Fibroblast of skin of right quadriceps (primary cell): ENCODE measurements around the gene PPP2R5B.

Experiments
- DNase-seq: peaks from one replicate; pipeline ENCODE4 v3.0.0-alpha.2; 2013

The PPP2R5B gene

GRCh38 chr11:64910451-64911093 is 13.9 kb upstream of the PPP2R5B start:
- no peak for DNase-seq

GRCh38 chr11:64911142-64911541 is 13.3 kb upstream of the PPP2R5B start:
- DNase-seq, result no peak

- no peak for DNase-seq
Observed at GRCh38 chr11:64911689-64912088, 12.8 kb upstream of the PPP2R5B start.

DNA sequence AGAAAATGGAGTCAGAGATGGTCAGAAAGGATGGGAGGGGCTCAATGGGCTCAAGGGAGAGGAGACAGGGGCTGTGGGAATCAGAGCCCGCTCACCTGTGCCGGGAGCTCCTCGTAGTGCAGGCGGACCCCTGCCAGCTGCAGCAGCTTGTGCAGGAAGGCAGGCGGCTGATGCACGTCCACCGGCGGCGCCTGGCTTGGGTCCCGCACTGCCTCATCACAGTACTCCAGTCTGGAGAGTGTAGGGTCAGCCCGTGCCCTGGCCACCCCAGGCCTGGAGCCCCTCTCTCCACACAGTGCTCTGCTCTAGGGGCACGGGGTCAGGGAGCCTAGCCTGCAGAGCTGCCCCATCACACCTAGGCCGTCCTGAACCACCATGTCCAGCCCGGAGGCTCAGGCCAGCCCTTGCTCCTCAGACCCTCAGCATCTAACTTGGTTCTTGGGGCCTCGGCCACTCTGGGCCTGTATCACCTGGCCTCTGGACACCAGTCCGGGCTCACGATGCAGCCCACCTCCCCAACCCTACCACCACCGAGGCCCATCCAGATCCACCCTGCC is 11.2 kb upstream of the PPP2R5B start:
- no peak for DNase-seq

DNA sequence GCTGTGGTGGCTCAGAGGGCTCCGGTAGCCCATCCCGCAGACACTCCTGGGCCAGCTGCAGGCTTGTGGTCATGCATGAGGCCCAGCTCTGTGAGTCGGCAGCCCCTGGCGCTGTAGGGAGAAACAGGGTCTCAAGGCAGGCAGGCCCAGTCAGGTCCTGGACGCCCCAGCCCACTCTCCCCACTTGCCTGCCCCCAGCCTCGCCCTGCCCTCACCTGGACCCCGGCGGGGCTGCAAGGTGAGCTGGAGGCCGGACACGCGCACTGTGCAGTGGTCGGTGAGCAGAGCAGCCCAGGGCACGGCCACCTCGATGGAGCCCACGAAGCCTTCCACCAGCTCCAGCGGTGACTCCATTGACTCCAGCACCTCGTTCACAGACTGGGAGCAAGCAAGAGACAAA is 10.4 kb upstream of the PPP2R5B start:
- DNase-seq, result no peak

DNA sequence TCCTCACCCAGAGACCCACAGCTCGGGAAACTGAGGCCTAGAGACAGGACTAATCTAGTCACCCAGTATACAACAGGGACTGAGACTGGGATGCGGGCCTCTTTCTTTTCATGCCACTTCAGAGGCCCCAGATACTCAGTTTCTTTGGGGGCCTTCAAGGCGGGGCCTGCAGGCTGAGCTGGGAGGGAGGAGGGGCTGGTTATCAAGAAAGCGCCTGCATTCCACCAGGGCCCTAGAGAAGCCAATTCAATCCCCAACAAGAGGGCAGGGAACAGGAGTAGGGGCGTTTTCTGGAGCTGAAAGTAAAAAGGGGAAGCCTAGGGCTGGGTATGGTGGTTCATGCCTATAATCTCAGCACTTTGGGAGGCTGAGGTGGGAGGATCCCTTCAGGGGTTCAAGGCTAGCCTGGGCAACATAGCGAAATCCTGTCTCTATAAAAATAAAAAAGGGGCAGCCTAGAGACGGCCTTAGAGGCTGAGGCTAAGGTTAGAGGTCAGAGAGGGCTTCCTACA is 9.1 kb upstream of the PPP2R5B start:
- DNase-seq, result no peak

DNA sequence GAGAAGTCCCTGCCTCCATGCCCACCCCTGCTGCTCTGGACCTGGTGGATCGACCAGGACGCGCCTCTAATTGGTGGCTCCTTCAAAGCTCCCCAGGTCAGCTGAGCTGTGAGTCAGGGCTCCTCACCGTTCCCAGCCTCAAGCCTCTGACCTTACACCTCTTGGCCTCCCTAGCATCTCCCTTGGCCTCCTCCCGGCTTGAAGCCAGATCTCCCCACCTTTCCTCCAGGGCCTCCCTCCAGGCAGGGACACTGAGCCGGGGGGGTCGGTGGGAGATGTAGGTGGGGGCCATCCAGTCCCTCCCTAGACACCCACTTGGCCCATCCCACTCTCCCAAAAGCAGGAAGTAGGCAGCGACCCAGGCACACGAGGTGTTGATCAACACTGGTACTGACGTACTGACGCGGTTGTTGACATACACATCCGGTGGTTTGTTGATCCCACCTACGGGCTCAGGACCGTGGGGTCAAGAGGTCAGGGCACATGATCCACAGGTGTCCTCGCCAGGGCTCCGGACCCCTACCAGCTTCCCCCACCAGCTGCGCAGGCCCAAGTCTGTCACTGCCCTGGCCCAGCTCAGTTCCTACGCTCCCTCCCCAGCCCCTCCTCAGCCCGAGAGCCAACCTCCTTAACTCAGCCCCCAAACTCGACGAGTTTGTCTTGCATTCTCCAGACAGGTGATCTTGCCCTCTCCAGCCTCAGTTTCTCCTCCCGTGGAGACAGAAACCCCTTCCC is 8.3 kb upstream of the PPP2R5B start:
- DNase-seq, result peak; percentile 16

- peak; percentile 100 for DNase-seq
Observed at GRCh38 chr11:64916775-64917662, 7.5 kb upstream of the PPP2R5B start, which contains the start of gene ATG2A. Gene ATG2A, minus strand, starts transcription at chr11:64917209. Its CDS starts 74 bp downstream, at chr11:64917135.

- no peak for DNase-seq
Observed at GRCh38 chr11:64917663-64917995, 6.9 kb upstream of the PPP2R5B start.

DNA sequence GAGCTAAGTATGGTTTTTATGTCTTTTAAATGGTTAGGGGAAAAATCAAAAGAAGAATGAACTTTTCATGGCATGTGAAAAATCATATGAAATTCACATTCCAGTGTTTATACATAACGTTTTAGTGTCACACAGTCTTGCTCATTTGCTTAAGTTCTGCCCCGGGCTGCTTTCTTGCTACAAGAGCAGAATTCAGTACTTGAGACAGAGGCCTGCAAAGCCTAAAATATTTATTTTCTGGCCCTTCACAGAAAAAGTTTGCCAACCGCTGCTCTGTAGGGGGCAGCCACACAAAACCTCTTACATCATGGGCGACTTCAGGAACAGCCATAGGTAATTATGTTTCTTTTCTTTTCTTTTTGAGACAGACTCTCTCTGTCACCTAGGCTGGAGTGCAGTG is 6.5 kb upstream of the PPP2R5B start:
- peak; percentile 50 for DNase-seq

DNA sequence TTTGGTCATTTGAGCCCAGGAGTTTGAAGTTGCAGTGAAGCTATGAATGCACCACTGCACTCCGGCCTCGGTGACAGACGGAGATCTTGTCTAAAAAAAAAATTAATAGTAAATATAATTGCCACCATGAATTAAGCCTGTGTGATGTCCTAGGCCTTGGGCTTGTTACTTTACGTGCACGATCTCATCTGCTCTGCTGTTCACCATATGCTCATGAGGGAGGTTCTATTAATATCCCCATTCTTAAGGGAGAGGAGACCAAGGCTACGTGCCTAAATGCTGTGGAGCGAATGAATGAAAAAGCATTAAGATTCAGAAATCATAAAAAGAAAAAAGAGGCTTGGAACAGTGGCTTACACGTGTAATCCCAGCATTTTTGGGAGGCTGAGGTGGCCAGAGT is 4.9 kb upstream of the PPP2R5B start:
- no peak for DNase-seq

DNA sequence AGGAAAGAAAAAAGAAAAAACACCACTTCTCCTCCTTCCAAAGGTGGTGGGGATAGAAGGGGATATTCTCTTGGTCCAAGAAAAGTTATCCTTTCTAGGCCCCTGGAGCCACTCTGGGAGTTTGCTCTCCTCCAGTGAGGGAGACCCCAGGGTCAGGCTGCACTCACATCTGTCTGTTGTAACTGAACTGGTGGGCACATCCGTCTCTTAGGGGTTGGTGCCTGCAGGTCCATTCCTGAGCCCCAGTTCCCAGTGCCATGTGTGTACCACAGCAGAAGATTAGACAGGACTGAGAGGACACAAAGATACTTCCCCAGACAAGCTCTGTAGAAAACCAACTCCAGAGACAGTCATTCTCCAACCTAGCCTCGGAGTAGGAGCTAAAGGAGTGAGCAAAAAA is 4.4 kb upstream of the PPP2R5B start:
- no peak for DNase-seq

DNA sequence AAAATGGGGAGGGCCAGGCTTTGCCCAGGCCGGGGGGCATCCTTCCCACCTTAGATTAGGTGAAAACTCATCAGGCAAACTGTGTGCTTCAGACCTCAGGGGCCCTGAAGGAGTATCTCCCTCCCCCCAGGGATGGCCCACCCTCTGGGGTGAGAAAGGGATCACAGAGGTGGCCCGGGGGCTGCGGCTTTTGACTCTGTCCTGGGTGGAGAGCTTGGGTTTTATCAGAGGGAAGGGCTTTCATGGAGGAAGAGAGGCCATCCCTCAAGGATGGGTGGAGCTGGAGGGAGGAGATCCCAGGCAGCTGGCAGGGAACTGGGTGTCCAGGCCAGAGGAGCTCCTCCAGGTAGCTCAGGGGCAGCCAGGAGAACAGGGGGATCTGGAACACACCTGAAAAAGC is 3.1 kb upstream of the PPP2R5B start:
- DNase-seq, result no peak

DNA sequence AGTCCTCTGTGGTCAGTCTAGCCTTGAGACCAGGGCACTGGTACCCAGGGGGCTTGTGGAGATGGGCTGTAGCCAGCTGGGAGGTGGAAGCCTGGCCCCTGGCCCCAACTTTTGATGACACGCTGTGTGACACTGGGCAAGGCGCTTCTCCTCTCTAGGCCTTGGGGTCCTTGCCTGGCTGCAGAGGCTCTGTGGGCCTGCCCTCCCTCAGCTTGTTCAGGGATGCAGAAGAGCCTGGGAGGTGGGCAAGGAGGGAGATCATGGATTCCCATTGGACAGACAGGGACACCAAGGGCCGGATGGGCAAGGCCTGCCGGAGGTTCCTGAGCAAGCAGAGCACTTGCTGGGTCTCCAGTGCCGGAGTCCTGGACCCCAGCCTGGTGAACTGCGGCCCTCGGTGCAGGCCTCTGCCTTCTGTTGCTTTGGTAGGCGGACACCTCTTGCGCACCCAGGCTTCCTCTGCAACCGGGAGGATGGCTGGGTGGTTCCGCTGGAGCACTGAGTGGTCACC is 1.3 kb upstream of the PPP2R5B start:
- DNase-seq, result no peak

- DNase-seq, result no peak
Observed at GRCh38 chr11:64924910-64925284, 408 bp downstream of the PPP2R5B start.

GRCh38 chr11:64925536-64926436 is 1.3 kb downstream of the PPP2R5B start:
- DNase-seq, result no peak

DNA sequence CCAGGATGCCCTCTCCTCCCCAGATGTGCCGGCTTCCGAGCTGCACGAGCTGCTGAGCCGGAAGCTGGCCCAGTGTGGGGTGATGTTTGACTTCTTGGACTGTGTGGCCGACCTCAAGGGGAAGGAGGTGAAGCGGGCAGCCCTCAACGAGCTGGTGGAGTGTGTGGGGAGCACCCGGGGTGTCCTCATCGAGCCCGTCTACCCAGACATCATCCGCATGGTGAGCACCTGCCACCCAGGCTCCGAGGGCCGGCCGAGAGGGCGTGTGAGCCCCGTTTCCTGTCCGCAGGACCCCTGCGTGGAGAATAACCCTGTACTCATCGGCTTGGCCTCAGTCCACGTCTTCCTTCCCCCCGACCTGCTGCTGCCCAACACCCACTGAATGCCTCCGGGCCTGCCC is 2.2 kb downstream of the PPP2R5B start:
- DNase-seq, result no peak

DNA sequence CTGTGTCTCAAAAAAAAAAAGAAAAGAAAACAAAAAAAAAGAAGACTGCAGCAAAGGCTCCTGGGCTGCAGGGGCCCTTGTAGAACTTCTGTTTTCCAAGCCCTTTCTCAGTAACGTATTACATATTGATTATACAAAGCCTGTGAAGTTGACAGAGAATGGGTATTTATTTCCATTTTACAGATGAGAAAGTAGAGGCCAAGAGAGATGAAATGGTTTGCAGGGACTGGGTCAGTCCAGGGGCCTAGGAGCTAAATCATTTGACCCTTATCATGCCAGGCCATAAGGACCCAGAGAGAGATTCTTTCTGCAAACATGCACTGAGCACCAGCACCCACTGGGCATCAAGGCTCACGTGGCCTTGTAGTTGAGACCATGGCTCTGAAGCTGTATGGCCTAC is 4.5 kb downstream of the PPP2R5B start:
- no peak for DNase-seq

- no peak for DNase-seq
Observed at GRCh38 chr11:64929625-64930024, 5.1 kb downstream of the PPP2R5B start.

DNA sequence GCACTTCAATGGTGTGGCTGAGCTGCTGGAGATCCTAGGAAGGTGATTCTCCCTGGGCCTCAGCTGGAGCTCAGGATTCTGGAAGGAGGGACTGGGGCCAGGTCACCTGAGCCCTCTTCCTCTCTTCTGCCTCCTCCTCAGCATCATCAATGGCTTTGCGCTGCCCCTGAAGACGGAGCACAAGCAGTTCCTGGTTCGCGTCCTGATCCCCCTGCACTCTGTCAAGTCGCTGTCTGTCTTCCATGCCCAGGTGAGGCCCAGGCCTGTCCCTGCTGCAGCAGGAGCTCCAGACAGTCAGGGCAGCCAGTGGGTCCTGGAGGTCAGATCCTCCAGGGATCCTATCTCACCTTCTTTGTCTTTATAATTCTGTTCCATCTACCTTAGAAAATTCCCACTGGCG is 5.9 kb downstream of the PPP2R5B start:
- no peak for DNase-seq

DNA sequence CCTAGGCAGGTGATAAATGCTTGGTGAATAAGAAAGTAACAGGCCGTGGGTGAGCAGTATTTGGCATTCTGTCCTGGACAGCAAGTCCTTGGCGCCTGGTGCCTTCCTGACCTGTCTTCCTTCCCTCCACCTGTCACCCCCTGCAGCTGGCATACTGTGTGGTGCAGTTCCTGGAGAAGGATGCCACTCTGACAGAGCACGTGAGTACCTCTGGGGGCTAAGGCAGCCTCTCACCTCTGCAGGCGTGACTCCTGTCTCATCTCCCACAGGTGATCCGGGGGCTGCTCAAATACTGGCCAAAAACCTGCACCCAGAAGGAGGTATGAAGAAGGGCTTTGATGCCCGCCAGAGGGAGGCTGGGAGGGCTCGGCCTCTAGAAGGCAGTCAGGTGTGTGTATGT is 6.8 kb downstream of the PPP2R5B start:
- DNase-seq, result no peak

- no peak for DNase-seq
Observed at GRCh38 chr11:64932324-64932723, 7.8 kb downstream of the PPP2R5B start.
